Activated CD8-positive, alpha-beta memory T cell treated with anti-CD3 and anti-CD28 coated beads for 24 hours (primary cell): Measurements from ENCODE around the gene MRPL22.
"Not testable (repeated sequence)": the region's sequence is repeated elsewhere in the genome, so short reads cannot be mapped to it uniquely, and the experiment has no call there.

ENCODE experiments used
- DNase-seq: peaks from one replicate; pipeline ENCODE4 v3.0.0-alpha.2; 2020

Gene MRPL22

DNA sequence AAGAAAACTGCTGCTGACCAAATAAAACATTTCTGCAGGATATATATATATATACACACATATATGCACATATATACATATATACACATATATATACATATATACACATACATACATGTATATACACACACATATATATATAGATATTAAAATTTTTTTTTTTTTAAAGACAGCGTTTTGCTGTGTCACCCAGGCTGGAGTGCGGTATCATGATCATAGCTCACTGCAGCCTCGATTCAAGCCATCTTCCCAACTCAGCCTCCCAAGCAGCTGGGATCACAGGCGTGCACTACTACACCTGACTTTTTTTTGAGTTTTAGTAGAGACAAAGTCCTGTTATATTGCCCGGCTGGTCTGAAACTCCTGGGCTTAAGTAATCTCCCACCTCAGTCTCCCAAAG lies 2.7 kb downstream of the MRPL22 start:
- DNase-seq = no peak

GRCh38 chr5:154944716-154945115 lies 3.8 kb downstream of the MRPL22 start:
- no peak for DNase-seq

DNA sequence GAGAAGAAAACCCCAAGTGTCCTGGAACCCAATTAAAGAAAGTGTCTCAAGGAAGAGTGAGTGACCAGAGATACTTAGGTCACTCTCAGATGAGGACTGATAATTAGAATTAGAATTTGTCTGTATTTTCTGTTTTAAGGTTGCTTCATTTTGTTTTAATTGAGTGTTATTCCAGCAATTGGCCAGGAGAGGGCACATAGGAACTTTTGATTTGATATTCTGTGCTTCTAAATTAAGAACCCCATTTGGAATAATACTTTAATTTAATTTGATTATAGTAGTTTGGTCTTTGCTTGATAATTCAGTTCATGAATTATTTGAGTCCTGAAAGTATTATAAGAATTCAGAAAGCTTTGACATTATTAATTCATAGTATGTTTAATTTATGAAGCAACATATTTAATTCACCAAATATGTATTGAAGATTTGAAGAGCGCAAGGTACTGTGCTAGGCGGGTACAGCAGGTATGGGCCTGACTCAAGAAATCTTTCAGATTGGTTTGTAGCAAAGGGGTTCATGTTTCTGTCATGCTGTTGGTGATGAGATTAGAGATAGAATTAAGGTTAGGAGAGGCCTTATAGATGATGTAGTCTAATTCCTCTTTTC lies 4.9 kb downstream of the MRPL22 start:
- no peak for DNase-seq

- no peak for DNase-seq
Measured at GRCh38 chr5:154947778-154948177, 6.9 kb downstream of the MRPL22 start.

DNA sequence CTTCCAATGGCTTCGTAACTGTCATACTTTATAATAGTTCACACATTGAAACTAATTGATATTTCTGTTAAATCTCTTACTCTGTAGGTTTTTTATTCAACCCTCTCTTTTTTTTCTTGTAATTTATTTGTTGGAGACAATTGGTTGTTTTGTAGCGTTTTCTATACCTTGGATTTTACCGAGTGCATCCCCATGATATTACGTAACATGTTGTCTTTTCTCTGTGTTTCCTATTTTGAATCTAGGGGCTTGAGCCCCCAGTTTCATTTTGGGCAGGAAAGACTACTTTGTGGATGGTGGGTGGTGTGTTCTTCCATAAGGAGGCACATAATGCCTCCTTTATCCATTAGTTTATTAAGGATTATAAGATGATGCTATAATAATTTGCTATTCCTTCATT lies 7.4 kb downstream of the MRPL22 start:
- no peak for DNase-seq

DNA sequence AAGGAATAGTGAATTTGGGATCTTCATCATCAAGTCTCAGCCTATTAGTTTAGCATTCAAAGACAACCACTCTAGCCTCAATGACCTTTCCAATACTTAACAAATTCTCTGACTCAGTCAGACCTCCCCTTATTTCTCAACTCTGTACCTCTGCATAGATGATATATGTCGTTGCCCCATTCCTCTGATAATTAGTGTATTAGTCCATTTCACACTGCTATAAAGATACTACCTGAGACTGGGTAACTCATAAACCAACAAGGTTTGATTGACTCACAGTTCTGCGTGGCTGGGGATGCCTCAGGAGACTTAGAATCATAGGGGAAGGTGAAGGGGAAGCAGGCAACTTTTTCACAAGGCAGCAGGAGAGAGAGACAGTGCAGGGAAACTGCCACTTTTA lies 8.9 kb downstream of the MRPL22 start:
- no peak for DNase-seq

- no peak for DNase-seq
Measured at GRCh38 chr5:154956712-154957111, 15.8 kb downstream of the MRPL22 start.

DNA sequence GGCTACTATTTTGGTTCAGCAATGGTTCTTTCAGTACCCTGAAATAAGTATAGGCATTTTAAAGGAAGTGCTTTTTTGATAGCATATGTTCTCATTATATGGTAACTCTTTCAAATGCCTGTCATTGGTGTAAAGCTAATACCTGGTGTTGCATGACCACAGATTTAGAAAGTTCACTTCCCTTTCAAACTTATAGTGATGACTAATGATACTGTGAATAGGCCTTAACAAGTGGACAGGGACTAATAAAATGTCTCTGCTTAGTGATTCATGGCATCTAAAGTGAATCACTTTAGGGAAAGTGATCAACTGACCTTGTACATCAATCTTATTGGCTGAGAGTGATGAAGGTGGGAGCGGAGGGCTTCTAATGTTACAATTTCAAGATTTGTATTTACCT lies 21.6 kb downstream of the MRPL22 start:
- DNase-seq = no peak

DNA sequence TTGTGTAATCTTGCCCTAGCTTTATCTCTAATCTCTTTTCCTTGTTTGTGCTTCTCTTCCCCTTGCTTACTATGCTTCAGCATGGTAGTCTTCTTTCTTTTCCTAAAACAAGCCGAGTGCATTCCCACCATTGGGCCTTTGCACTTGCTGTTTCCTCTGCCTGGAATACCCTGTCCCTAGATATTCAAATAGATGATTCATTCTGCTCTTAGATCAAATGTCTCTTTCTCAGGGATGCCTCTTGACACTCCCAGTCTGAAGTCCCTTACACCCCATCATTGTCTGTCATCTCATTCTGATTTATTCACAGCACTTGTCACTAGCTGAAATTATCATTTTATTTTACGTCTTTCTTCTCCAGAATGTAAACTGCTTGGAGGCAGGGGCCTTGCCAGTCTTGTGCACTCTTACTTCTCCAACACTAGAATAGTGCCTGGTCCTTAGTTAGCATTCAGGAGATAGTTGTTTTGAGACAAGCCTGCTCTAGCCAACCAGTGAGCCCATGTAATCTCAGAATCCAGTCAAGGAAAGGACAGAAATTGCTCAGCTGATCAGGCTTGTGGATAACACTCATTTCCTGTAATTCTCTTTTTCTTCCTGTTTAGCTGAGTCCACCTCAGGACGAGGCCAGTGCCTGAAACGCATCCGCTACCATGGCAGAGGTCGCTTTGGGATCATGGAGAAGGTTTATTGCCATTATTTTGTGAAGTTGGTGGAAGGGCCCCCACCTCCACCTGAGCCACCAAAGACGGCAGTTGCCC lies 25.4 kb downstream of the MRPL22 start:
- no peak for DNase-seq

DNA sequence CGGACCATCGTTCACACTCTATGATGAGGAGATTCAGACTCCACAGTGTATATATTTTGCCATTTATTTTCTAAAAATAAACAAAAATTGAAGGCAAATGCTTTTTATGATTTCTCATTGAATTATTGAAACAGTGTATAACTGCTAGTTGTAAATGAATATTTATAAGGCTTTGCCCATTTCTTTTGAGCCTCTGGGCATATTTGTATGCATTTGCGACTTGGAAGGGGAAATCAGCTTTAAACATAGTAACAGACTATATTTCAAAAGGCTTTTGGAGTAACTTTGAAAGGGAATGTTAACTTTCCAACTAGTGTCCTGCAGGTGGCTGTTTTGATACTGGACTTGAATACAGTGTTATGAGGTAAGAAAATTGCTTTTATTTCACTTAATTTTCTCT lies 26.0 kb downstream of the MRPL22 start:
- no peak for DNase-seq

- no peak for DNase-seq
Measured at GRCh38 chr5:154967421-154968024, 26.6 kb downstream of the MRPL22 start.

- DNase-seq = no peak
Measured at GRCh38 chr5:154968953-154969352, 28.1 kb downstream of the MRPL22 start.

- DNase-seq = no peak
Measured at GRCh38 chr5:154970759-154971158, 29.9 kb downstream of the MRPL22 start.

DNA sequence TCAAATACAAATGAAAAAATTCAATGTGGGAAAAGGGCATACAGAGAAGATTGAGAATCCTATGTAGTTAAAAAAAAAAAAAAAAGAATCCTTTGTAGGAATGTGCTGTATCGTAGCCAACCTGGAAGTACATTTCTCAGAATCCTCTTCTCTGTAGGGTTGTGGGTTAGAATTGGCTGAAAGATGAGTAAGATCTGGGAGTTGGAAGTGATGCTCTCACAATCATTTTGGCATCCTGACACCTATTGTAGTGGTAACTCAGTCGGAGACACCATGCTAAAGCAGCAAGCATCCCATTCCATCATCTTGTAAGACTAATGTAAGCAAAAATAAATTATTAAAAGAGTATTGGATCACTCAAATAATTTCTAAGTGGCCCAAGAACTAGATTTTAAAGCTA lies 30.6 kb downstream of the MRPL22 start:
- no peak for DNase-seq

DNA sequence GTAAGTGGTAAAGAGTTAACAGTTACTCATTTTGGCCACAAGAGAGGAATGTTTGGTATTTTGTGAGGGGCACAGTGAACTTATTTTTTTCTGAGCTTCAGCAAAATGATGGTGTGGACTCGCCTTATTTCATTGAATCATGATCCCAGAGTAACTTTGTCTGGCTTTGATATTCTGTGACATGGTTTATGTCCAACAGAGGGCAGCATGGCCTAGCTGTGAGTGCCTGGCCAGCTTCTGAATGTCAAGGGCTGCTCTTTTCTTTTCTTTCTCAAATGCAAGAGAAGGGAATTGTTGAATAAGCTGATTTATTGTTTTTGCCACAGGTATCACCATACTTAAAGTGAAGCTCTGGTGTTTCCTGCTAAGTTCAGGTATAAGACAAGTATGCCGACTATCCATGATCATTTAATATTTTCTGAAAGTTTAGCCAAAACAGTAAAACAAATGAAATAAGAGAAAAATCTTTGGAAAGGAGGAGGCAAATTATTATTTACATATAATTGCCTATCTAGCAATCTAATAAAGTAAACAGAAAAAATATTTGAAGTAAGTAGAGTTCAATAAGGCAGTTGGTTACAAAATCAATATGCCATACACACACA lies 31.7 kb downstream of the MRPL22 start:
- DNase-seq = no peak

DNA sequence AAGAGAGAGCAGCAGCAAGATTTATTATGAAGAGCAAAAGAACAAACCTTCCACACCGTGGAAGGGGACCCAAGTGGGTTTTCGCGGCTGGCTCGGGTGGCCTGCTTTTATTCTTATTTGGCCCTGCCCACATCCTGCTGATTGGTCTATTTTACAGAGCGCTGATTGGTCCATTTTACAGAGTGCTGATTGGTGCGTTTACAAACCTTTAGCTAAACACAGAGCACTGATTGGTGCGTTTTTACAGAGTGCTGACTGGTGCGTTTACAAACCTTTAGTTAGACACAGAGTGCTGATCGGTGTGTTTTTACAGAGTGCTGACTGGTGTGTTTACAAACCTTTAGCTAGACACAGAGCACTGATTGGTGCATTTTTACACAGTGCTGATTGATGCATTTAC lies 35.2 kb downstream of the MRPL22 start:
- not testable (repeated sequence) for DNase-seq

- no peak for DNase-seq
Measured at GRCh38 chr5:154977409-154977808, 36.5 kb downstream of the MRPL22 start.

DNA sequence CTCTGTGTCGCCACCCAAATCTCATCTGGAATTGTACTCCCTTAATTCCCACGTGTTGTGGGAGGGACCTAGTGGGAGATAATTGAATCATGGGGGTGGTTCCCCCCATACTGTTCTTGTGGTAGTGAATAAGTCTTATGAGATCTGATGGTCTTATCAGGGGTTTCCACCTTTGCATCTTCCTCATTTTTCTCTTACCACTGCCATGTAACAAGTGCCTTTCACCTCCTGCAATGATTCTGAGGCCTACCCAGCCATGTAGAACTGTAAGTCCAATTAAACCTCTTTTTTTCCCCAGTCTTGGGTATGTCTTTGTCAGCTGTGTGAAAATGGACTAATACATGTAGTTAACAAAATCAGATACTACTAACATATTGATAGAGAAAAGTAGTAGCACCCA lies 37.4 kb downstream of the MRPL22 start:
- DNase-seq = not testable (repeated sequence)

GRCh38 chr5:154984946-154985516 lies 44.2 kb downstream of the MRPL22 start:
- DNase-seq = no peak

GRCh38 chr5:154986151-154986550 lies 45.3 kb downstream of the MRPL22 start:
- no peak for DNase-seq

GRCh38 chr5:154989626-154990025 lies 48.8 kb downstream of the MRPL22 start:
- no peak for DNase-seq

DNA sequence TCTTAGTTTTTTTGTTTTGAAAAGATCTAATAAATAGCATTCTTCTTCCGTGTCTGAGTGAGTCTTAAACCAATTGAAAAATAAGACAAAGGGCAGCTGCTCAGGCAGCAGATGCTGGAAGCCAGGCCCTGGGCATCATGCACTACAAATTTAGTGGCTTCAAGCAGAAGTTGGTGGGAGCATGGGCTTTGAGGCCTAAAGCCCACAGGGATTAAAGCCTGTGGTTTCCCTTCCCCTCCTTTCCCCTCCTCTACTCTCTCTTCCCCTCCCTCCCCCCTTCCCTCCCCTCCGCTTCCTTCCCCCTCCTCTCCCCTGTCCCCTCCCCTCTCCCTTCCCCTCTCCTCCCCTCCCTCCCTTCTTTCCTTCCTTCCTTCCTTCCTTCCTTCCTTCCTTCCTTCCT lies 52.6 kb downstream of the MRPL22 start:
- no peak for DNase-seq

DNA sequence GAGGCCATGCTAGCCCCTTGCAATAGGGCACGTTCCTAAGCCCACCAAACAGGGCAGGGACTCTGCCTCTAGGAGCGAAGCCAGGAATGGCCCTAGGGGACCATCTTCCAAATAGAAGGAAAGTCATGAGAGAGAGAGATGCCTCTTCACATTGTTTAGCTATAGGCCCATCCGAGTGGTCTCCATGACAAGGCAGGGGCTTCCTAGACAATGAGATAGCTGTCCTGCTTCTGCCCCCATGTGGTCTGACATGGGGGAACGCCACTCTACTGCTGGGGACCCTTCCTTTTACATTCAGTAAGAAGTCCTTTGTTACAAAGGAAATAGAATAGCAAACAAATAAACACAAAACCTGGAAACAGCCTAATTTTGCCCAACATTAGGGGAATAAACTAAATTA lies 54.8 kb downstream of the MRPL22 start:
- DNase-seq = no peak

DNA sequence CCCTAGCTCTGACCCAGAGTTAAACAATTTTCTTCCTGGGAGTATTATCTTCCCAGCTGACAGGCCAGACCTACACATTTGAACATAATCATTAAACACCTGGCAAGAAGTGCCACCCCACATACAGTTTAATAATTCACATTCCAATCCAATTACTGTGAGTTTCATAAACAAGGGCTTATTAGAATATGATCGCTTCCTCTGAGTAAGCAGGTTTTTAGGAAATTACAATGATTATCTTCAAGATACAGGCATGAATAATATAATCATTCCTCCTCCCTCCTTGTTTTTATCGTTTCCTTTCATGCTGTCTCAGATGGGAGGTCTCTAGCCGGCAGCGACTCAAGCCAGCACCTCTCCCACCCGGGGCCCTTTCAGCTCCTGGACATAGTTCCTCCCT lies 56.9 kb downstream of the MRPL22 start:
- no peak for DNase-seq
